Activated CD8-positive, alpha-beta memory T cell treated with anti-CD3 and anti-CD28 coated beads for 36 hours (primary cell): ENCODE measurements around the gene DLX2. TPM values are rescaled to one million over a fixed set of nuclear protein-coding genes. Genes with fewer than 3 reads are reported as not detected.

Source experiments
- CTCF ChIA-PET: fragments of 350-600 bp; sonication (Branson Sonifier 250); formaldehyde crosslinking; loops from one replicate; lab custom pipeline; 2021; ENCODE audit warnings: antibody characterized with exemption; lab: Charles Lee
- POLR2A ChIA-PET: fragments of 350-600 bp; sonication (Branson Sonifier 250); formaldehyde crosslinking; loops from one replicate; lab custom pipeline; 2021; ENCODE audit warnings: antibody characterized with exemption; lab: Charles Lee
- total RNA-seq, 2 experiments: library from RNA; stranded (reverse); gene quantifications; one replicate each; pipeline ENCODE4 v1.2.3, GENCODE V29; 2021

The DLX2 gene
- total RNA-seq, 2 experiments from 2014 or later = not detected

- ChIA-PET CTCF (no interaction called here), POLR2A (no interaction called here)
Measured at GRCh38 chr2:172109988-172110811, 7.5 kb upstream of the DLX2 start.

GRCh38 chr2:172109256-172109987 lies 6.7 kb upstream of the DLX2 start:
- ChIA-PET POLR2A (no interaction called here), CTCF (no interaction called here)

- CTCF ChIA-PET = no interaction called here
- POLR2A ChIA-PET = no interaction called here
Measured at GRCh38 chr2:172108587-172108930, 5.9 kb upstream of the DLX2 start.

DNA sequence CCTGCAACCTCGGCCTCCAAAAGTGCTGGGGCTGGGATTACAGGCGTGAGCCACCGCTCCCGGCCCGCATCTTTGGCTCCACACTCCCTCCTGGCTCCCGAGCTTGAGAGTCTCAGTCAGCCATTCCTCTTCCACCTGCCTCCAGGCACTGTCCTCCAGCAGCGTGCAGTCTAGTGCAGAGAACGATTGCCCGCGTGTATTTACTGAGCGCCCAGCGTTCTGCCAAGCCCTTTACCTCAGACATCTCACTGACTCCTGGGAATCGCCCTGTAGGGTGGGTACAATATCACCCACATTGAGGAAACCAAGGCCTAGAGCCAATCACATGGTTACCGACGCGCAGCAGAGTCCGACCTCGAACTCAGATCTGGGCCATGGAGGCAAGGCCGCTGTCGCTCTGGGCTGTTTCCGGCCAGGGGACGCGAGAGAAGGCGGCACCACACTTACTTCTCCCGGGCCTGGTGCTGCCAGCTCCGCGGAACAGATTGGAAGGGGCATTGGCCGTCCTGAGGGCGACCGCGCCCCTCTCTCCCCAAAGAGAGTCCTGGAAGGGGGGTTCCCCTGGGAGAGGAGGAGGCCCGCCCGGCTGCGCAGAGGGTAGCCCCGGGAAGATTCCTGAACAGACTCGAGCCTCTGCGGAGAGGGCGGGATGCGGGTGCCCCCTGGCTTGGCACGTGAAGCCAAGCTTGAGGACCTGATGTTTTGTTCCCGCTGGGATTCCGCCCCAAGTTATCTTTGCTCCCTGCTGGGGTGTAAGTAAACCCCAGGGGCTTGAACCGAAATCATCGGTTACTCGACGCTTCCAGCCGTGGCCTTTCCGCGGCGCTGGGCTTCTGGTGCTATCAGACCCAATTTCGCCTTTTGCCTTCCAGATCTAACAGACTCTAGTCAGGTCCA lies 5.2 kb upstream of the DLX2 start:
- ChIA-PET CTCF (interaction anchor here (1.5 kb wide), 1 partner anchor 21 kb away, joined by 3 read pairs; no protein-coding TSS in a partner anchor), POLR2A (interaction anchor here (0.7 kb wide), 1 partner anchor 354 kb away, joined by 10 read pairs; no protein-coding TSS in a partner anchor)

DNA sequence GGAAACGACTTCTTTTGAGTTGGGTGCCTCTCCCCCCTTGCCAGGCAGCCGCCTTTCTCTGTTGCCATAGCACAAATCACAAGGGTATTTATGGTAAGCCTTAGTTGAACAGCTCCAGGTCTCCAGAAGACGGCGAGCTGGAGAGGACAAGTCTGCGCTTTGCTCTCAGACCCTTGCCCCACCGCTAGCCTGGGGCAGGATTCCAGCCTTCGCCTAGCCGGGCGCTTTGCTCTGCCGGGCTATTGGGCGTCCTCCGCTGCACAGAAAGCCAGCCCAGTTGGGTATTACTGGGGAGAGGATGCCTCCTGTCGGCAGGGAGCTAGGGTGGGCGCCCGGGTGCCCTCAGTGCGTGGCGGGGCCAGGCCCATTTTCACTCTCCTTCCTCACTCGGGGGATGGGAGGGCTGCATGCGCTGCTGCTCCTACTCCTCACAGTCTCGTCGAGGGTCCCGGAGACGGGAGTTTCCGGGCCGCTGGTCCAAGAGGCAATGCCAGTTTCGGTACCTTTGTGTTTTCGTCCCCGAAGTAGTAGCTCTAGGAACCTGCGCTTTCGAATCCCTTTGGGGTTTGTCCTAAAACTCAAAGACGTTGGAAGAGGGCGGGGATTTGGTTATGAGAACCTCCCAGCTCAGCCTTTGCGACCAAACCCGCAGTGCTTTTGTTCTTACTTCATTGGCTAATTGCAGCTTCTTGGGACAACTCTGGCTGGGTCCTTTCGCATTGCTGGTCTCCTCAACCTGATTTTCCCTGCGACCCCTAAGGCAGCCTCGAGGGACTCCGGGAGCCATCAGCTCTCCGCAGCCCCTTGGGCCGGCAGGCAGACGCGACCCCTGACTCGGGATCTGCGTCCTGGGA lies 3.6 kb upstream of the DLX2 start:
- ChIA-PET POLR2A (no interaction called here), CTCF (interaction anchor here (0.7 to 1.8 kb wide), 10 partner anchors 8 to 507 kb away, joined by 3 to 6 read pairs (median 4); no protein-coding TSS in a partner anchor)

DNA sequence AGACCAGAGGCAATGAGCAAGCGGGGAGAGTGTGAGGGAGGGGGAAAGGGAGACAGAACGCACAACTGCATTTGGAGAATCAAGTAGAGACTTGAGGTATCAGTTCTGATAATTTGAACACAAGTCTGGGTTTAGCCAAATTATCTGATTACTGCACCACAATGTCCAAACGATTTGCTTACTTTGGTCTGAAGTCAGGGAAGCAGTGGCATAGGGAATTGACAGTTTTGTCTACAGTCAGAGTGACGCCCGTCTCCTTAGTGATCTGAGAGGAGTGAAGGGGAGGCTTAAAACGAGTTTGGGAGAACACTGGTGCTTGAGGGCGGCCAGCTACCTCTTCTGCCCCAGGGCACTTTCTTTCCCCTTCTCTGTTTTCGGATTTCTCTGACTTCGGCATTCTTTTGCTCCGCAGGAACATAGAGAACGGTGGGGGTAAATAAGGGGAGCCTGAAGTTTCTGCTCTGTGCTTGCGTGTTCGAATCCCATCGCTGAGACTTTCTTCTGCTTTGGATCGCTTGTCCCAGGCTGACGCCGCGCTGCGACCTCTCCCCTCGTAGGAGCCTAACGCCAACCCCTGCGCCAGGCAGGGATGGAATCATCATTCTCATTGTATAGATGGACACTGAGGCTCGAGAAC lies 2.9 kb upstream of the DLX2 start:
- CTCF ChIA-PET = interaction anchor here (1.0 to 1.8 kb wide), 3 partner anchors 17 to 506 kb away, joined by 3 to 6 read pairs (median 5); no protein-coding TSS in a partner anchor
- POLR2A ChIA-PET = interaction anchor here (0.7 kb wide), 1 partner anchor 15 kb away, joined by 6 read pairs; no protein-coding TSS in a partner anchor

DNA sequence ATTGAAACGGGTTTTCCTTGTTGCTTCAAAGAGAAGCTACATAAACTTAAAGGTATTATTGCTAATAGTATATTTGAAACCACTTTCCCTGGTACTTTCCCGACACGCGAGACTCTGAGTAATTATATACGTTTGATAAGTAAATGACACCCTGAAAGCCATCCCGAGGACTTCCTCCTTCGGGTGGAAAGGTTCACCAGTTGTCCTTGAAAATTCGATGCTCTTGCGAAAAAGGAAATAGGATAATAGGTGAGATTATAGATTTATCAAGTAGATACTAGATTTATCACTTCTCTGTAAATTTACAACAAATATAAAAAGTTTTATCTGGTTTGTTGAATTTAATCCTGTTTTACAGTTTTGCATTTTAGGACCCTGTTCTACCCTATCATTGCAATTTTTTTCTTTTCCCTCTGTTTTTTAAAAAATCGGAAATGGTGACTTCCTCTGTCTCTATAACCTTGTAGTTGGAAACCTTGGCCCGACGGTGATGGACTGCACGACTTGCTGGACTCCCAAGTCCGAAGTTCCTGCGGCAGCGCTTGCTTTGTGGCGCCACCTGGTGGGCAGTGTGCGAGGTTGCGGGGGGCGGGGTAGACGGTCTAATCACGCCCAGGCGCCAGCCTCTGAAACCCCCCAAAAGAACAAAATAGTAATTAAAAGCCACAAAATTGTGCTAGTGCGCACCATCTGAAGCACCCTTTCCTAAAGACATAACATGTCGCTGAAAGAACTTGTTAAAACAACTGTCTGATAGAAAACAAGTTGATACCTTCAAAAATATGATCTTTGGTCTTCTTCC lies 972 bp upstream of the DLX2 start:
- ChIA-PET CTCF (interaction anchor here (0.7 to 1.8 kb wide), 5 partner anchors 15 to 530 kb away, joined by 3 to 9 read pairs (median 4); partner anchors contain the start of gene DLX1), POLR2A (no interaction called here)

DNA sequence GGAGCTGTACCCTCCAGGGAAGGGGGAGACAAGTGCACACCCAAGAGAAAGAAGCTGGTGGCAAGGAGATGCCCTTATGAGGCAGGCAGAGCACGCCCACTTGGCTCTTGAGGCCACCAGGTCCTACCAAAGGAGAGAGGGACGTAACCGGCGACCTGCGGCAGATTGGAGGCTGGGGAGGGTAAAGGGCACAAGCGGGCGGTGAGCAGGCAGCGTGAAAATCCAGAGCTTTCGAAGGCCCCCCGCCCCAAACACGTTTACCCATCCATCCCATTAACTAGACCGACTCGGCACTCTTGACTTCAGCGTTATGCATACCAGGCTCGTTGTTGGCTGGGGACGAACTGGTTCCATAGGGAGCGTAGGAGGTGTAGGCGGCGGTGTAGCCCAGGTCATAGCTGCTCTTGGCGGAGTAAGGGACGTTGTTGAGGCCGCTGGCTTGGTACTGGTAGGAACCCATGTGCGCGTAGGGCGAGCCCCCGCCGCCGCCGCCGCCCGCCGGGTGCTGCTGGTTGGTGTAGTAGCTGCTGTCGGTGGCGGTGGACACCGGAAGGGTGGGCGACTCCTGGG lies 794 bp downstream of the DLX2 start:
- POLR2A ChIA-PET = interaction anchor here (0.6 kb wide), 1 partner anchor 500 kb away, joined by 3 read pairs; no protein-coding TSS in a partner anchor
- CTCF ChIA-PET = interaction anchor here (0.6 to 1.8 kb wide), 4 partner anchors 11 to 178 kb away, joined by 3 to 9 read pairs (median 3); no protein-coding TSS in a partner anchor

DNA sequence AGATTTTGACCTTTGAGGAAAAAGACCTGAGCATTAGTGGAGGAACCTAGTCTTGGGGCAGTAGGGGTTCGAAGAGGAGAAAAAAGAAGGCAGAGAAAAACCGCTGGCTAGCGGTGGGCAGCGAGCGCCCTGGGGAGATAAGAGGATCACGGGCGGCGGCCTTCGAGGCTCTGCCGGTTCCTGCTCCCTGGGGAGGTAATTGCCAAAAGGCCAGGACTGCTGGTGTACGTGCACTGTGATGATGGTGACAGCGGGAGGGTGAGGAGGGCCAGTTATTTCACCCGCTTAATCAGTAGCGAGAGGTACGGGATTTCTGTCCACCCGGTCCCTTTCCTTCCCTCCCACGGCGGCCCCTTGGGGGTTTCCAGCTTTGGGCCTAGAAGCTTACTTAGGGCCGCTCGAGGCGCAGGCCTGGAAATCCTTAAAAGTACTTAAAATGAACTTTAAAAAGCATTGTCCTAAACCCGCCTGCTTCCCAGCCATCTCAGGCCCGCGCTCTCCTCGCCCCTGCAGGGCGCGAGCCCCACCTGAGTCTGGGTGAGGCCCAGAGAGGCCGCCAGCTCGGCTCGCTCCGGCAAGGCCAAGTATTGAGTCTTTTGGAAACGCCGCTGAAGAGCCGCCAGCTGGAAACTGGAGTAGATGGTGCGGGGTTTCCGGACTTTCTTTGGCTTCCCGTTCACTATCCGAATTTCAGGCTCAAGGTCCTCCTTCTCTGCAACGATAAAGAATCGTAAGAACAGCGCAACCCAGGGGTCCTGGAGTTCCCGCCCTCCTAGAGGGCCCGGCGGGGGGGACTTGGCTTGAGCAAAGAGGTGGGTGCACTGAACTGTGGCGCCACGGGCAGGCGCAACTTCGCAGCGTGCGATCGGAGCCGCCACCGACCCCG lies 1.5 kb downstream of the DLX2 start:
- CTCF ChIA-PET = interaction anchor here (0.6 to 1.2 kb wide), 5 partner anchors 10 to 177 kb away, joined by 3 to 5 read pairs (median 3); no protein-coding TSS in a partner anchor
- POLR2A ChIA-PET = no interaction called here

DNA sequence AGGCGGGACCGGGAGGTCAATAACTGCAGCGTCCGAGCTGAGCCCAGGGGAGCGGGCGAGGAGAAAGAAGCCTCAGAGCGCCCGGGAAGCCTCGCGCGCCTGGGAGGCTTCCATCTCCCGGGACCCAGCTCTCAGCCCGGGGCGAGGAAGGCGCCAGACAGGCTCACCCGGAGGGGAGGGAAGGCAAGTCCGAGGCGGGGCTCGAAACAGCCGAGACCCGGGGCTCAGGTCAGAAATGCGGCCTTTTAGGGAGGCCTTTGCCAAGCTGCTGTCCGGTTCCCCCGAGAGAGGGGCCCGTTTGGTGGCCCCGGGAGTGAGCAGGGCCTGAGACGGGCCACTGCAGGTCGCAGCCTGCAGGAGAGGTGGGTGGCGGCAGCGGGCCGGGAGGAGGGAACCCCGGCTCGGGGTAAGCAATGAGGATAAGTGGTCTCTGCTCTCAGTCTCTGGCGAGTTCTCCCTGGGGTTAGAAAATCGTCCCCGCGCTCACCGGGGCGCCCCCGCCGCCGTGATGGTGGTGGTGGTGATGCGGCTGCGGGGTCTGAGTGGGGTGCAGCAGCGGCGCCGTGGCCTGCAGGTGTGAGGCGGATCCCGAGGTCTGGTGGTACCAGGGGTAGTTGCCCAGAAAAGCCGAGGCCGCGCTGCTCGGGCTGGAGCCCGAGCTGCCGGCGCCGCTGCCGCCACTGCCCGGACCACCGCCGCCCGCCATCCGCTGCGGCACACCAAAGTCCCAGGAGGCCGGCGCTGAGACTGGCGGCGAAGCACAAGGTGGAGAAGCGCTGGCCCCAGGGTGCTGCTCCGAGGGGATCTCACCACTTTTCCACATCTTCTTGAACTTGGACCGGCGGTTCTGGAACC lies 2.4 kb downstream of the DLX2 start:
- CTCF ChIA-PET = interaction anchor here (1.0 to 1.2 kb wide), 4 partner anchors 9 to 27 kb away, joined by 3 to 5 read pairs (median 3); no protein-coding TSS in a partner anchor

GRCh38 chr2:172099472-172100079 lies 3.1 kb downstream of the DLX2 start:
- ChIA-PET CTCF (interaction anchor here (1.0 to 1.2 kb wide), 4 partner anchors 9 to 28 kb away, joined by 3 read pairs; no protein-coding TSS in a partner anchor), POLR2A (interaction anchor here (0.6 kb wide), 1 partner anchor 22 kb away, joined by 6 read pairs; no protein-coding TSS in a partner anchor)

More for the DNA sequence above, 2.4 kb downstream of the DLX2 start:
- POLR2A ChIA-PET = no interaction called here

GRCh38 chr2:172098650-172099471 lies 3.8 kb downstream of the DLX2 start:
- CTCF ChIA-PET = interaction anchor here (1.1 kb wide), 2 partner anchors 18 to 29 kb away, joined by 3 read pairs; no protein-coding TSS in a partner anchor
- POLR2A ChIA-PET = interaction anchor here (0.6 kb wide), 1 partner anchor 21 kb away, joined by 6 read pairs; no protein-coding TSS in a partner anchor

DNA sequence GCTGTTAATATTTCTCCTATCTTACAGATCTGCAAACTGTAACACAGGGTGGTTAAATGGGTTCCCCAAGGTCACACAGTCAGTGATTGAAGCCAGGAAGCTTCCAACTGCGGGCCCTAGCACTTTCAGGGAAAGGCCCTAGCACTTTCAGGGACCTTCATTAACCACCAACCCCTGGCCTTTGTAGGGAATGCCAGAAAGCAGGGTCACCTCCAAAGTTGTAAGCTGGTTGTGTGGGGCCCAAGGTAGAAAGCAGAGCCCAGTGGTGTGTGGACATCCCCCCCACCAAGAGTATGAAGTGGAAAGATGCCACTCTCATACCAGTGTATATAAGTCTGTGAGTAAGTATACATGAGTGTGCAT lies 4.4 kb downstream of the DLX2 start:
- ChIA-PET POLR2A (no interaction called here), CTCF (no interaction called here)
